K562 (cell line): ENCODE data around the gene TTC24. TPM values are rescaled to one million over a fixed set of nuclear protein-coding genes. Genes with fewer than 3 reads are reported as not detected.

Experiments used
- ARID1B ChIP-seq: fragments of 450-650 bp; IDR thresholded peaks from 2 replicates; pipeline ENCODE4 v1.6.1; 2016; ENCODE audit warnings: antibody characterized with exemption, mild to moderate bottlenecking, inconsistent platforms
- CBX1 ChIP-seq: sonication (generic); IDR thresholded peaks from 2 replicates; pipeline ENCODE4 v1.6.1; 2016; ENCODE audit warnings: antibody characterized with exemption, low read depth, mild to moderate bottlenecking
- CUX1 ChIP-seq: fragments of 200-800 bp; sonication (Bioruptor generic); IDR thresholded peaks from 2 replicates; pipeline ENCODE4 v1.6.1; 2016; ENCODE audit warnings: missing genetic modification characterization, missing compliant biosample characterization
- E2F6 ChIP-seq, 2 experiments: IDR thresholded peaks; 2 replicates each; pipeline ENCODE4 v1.6.1; 2011; ENCODE audit warnings: borderline replicate concordance in 1 of 2, control low read depth in 1 of 2, low read depth in 1 of 2, low read length in 1 of 2, mild to moderate bottlenecking in 1 of 2, mixed read lengths in 1 of 2, moderate library complexity in 1 of 2; ENCODE audit not compliant: insufficient read depth in 1 of 2, insufficient read length in 1 of 2, poor library complexity in 1 of 2, severe bottlenecking in 1 of 2; ENCODE audit errors: extremely low read depth in 1 of 2
- ESRRA ChIP-seq: fragments of 450-650 bp; IDR thresholded peaks from 2 replicates; pipeline ENCODE4 v1.6.1; 2014; ENCODE audit warnings: low read depth, mild to moderate bottlenecking, moderate library complexity, borderline replicate concordance
- HNRNPUL1 ChIP-seq: fragments of 200-400 bp; formaldehyde crosslinking; IDR thresholded peaks from 2 replicates; pipeline ENCODE4 v1.6.1; 2017; ENCODE audit warnings: low read length
- KAT7 ChIP-seq: sonication (generic); formaldehyde crosslinking; IDR thresholded peaks from 2 replicates; pipeline ENCODE4 v1.8.0; 2022; ENCODE audit warnings: missing genetic modification reagents, mild to moderate bottlenecking, borderline replicate concordance
- KLF16 ChIP-seq: IDR thresholded peaks from 2 replicates; pipeline ENCODE4 v1.6.1; 2016; ENCODE audit warnings: antibody characterized with exemption
- RBFOX2 ChIP-seq: fragments of 200-400 bp; formaldehyde crosslinking; IDR thresholded peaks from 2 replicates; pipeline ENCODE4 v1.6.1; 2017; ENCODE audit warnings: low read depth, mild to moderate bottlenecking, low read length, moderate library complexity
- RUNX1 ChIP-seq: sonication (generic); IDR thresholded peaks from 2 replicates; pipeline ENCODE4 v1.6.1; 2016; ENCODE audit warnings: antibody characterized with exemption, low read depth
- SMAD1 ChIP-seq: fragments of 150-350 bp; IDR thresholded peaks from 2 replicates; pipeline ENCODE4 v1.6.1; 2014; ENCODE audit warnings: low read length, low read depth; ENCODE audit not compliant: partially characterized antibody
- SRF ChIP-seq, 2 experiments: fragments of 250-450, 450-650 bp in 1 of 2; sonication (Bioruptor Pico) in 1 of 2; sonication (generic) in 1 of 2; formaldehyde crosslinking; IDR thresholded peaks; 2 replicates each; pipeline versions ENCODE4 v1.5.0 to v1.5.1; 2020 to 2022; ENCODE audit warnings: mild to moderate bottlenecking in 1 of 2, missing genetic modification reagents in 1 of 2
- VEZF1 ChIP-seq: fragments of 200-800 bp; sonication (Bioruptor generic); IDR thresholded peaks from 2 replicates; pipeline ENCODE4 v1.6.1; 2017; ENCODE audit warnings: missing genetic modification characterization, missing compliant biosample characterization
- ZKSCAN8 ChIP-seq: fragments of 200-800 bp; sonication (Bioruptor generic); IDR thresholded peaks from 2 replicates; pipeline ENCODE4 v1.6.1; 2016; ENCODE audit warnings: missing genetic modification characterization, missing compliant biosample characterization
- ZNF12 ChIP-seq: sonication (generic); formaldehyde crosslinking; IDR thresholded peaks from 2 replicates; pipeline ENCODE4 v1.4.0; 2020; ENCODE audit warnings: mild to moderate bottlenecking, missing genetic modification reagents
- ZNF445 ChIP-seq: fragments of 250-450 bp; sonication (Bioruptor Pico); IDR thresholded peaks from 2 replicates; pipeline ENCODE4 v1.4.0; 2020; ENCODE audit warnings: low read depth, mild to moderate bottlenecking, moderate library complexity
- polyA plus RNA-seq, 8 experiments: library from polyadenylated mRNA; depleted of rRNA in 4 of 8; stranded (reverse) in 5 of 8; unstranded in 3 of 8; fragments of >200 nt; fragmentation: Nextera tagmentation in 2 of 8; fragmentation: Illumina TruSeq in 1 of 8; extraction: Ambion mirVana in 2 of 8; extraction: Trizol in 1 of 8; gene quantifications; 2 replicates each; pipeline versions ENCODE4 v1.2.1 to v1.2.3, GENCODE V29; 2011 to 2014; ENCODE audit warnings: inconsistent platforms in 1 of 8, missing spikeins in 1 of 8
- total RNA-seq, 7 experiments: library from RNA; depleted of rRNA in 6 of 7; stranded (reverse); fragments of >200 nt in 6 of 7; fragmentation: Illumina TruSeq in 2 of 7; extraction: Trizol in 2 of 7; gene quantifications; 2 replicates each; pipeline versions ENCODE4 v1.2.1 to v1.2.3, GENCODE V29; 2011 to 2021; ENCODE audit warnings: low replicate concordance in 1 of 7

Gene TTC24
- total and polyA plus RNA-seq, 9 of the 15 experiments (the other 6 are each of a cell fraction or from before 2014, with no cell fraction given) = not detected

GRCh38 chr1:156623946-156624813, 44.7 kb downstream of the TTC24 start (continued):
- peak; percentile 30; the same call in 1 of the 2 replicates for TF ChIP-seq VEZF1 (CRISPR knock-in tag)
- TF ChIP-seq SRF (CRISPR knock-in tag; IDR thresholded peaks at IDR 0.05) = peak in 1 of 2 experiments; percentile 44; a peak in 1 of 4 replicates
- TF ChIP-seq CBX1 = no peak
- no peak for TF ChIP-seq ZKSCAN8
- TF ChIP-seq RBFOX2 = peak; percentile 87
- TF ChIP-seq E2F6 (IDR thresholded peaks at IDR 0.05; ENCODE audit: borderline replicate concordance in 1 of 2, extremely low read depth in 1 of 2, insufficient read depth in 1 of 2, insufficient read length in 1 of 2, low read depth in 1 of 2, low read length in 1 of 2, poor library complexity in 1 of 2, severe bottlenecking in 1 of 2) = peak; percentile 95 to 99
- TF ChIP-seq ARID1B = peak; percentile 20; the same call in 1 of the 2 replicates
- no peak for TF ChIP-seq SMAD1
- TF ChIP-seq RUNX1 = peak; percentile 42; the same call in 1 of the 2 replicates
- TF ChIP-seq ZNF445 (CRISPR knock-in tag) = 0 out of 2 replicates have a peak, but pooled peaks have one; percentile 22
- TF ChIP-seq KLF16 = no peak
- TF ChIP-seq ESRRA = peak; percentile 24; the same call in 1 of the 2 replicates
- peak; percentile 24 for TF ChIP-seq ZNF12 (CRISPR knock-in tag)
- no peak for TF ChIP-seq CUX1
- no peak for TF ChIP-seq HNRNPUL1
- TF ChIP-seq KAT7 (CRISPR knock-in tag) = peak; percentile 24; the same call in 1 of the 2 replicates
